GM12875 (cell line): ENCODE results near the gene LAMB4.

Experiments used
- H3K4me3 ChIP-seq: one replicate; pipeline ENCODE4 v1.5.1; 2011; ENCODE audit warnings: low read depth, low read length, control low read depth
- TF ChIP-seq, protein P1 (sequence below): IDR thresholded peaks from 2 replicates; pipeline ENCODE4 v1.5.1; 2011; ENCODE audit warnings: low read depth, mild to moderate bottlenecking, control low read depth, inconsistent platforms, low read length, moderate library complexity, borderline replicate concordance; ENCODE audit not compliant: insufficient read depth

The LAMB4 gene

GRCh38 chr7:108073305-108074070, 56.7 kb downstream of the LAMB4 start:
- TF ChIP-seq, protein P1, sequence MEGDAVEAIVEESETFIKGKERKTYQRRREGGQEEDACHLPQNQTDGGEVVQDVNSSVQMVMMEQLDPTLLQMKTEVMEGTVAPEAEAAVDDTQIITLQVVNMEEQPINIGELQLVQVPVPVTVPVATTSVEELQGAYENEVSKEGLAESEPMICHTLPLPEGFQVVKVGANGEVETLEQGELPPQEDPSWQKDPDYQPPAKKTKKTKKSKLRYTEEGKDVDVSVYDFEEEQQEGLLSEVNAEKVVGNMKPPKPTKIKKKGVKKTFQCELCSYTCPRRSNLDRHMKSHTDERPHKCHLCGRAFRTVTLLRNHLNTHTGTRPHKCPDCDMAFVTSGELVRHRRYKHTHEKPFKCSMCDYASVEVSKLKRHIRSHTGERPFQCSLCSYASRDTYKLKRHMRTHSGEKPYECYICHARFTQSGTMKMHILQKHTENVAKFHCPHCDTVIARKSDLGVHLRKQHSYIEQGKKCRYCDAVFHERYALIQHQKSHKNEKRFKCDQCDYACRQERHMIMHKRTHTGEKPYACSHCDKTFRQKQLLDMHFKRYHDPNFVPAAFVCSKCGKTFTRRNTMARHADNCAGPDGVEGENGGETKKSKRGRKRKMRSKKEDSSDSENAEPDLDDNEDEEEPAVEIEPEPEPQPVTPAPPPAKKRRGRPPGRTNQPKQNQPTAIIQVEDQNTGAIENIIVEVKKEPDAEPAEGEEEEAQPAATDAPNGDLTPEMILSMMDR = no peak
- no peak overlapping the region for H3K4me3 ChIP-seq

- no peak overlapping the region for H3K4me3 ChIP-seq
- TF ChIP-seq, protein P1 = no peak
These were observed 57.4 kb downstream of the LAMB4 start for GRCh38 chr7:108072739-108073138.

DNA sequence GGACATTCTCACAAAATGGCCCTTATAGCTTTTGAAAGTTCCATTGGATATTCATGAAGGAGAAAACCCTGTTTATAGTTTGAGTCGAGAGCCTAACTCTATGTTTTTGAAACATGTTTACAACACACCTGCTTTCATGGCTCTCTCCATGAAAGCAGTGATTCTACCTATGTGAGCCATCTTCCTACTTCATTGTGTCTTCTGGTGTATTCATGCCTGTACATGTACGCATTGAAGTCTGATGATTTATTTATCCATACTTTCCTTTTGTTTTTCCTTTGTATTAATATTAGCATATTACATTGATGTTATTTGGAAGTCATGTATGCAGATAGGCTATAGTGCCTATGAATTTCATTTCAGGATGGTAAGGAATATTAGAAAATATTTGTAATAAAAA, 58.0 kb downstream of the LAMB4 start:
- TF ChIP-seq, protein P1 = no peak

GRCh38 chr7:108071551-108071950, 58.6 kb downstream of the LAMB4 start:
- TF ChIP-seq, protein P1 = no peak
- H3K4me3 ChIP-seq = no peak overlapping the region

More for the DNA sequence above, 58.0 kb downstream of the LAMB4 start:
- H3K4me3 ChIP-seq = no peak overlapping the region

DNA sequence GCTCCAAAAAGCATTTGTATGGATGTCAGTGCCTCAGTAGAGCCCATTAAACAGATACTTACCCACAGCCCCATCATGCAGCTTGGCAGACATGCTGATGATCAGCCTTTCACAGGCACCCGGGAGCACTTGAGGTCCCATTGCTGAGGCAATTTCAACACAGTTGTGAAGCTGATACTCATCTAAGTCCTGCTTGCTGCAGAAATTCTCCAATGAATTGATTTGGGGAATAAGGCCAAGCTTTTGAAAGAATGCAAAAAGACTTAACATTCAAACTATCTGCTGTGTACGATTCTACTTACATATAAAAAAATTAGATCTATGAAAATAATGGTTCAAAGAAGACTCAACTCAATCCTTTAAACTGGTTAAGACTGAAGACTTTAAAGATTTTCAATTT, 60.5 kb downstream of the LAMB4 start:
- TF ChIP-seq, protein P1 = no peak

DNA sequence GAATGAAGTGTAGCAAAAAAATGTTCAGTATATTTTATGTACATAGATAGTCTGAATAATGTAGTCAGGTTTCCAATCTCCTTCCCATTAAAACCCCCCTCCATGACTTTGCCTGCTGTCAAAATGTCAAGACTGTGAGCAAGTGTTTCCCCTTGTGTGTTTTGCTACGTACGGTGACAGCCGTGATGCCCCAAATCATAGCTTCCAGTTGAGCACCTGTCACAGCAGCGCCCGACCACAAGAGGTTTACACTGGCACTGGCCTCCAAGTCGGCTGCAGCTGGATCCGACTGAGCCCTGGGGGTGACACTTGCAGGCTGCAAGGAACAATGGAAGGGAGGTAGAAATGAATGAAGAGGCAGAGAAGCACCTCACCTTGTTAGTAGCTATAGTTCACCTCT, 62.3 kb downstream of the LAMB4 start:
- no peak overlapping the region for H3K4me3 ChIP-seq
- TF ChIP-seq, protein P1 = no peak

More for the DNA sequence above, 60.5 kb downstream of the LAMB4 start:
- H3K4me3 ChIP-seq = no peak overlapping the region

- H3K4me3 ChIP-seq = no peak overlapping the region
- TF ChIP-seq, protein P1 = no peak
These were observed 63.7 kb downstream of the LAMB4 start for GRCh38 chr7:108066486-108066885.
